HG02840 (cell line): Measurements from ENCODE around the gene GUK1.
A peak's percentile ranks its signal among the peaks of the same experiment; 100 is the strongest.

Experiments used
- ATAC-seq: cut with Tn5 transposase; IDR thresholded peaks from one replicate; pipeline ENCODE4 v1.9.1; 2021; ENCODE audit warnings: mild to moderate bottlenecking, moderate library complexity, moderate number of reproducible peaks; ENCODE audit not compliant: unreplicated experiment, low FRiP score

Gene GUK1

GRCh38 chr1:228159008-228159665 is 19.1 kb downstream of the GUK1 start:
- ATAC-seq: no peak

GRCh38 chr1:228160201-228160761 is 20.2 kb downstream of the GUK1 start:
- no peak for ATAC-seq

- ATAC-seq: no peak
These were observed 21.3 kb downstream of the GUK1 start for GRCh38 chr1:228161362-228161761.

GRCh38 chr1:228161866-228162265 is 21.8 kb downstream of the GUK1 start:
- no peak for ATAC-seq

GRCh38 chr1:228162286-228163006 is 22.4 kb downstream of the GUK1 start:
- no peak for ATAC-seq

GRCh38 chr1:228163007-228163753 is 23.1 kb downstream of the GUK1 start:
- ATAC-seq: no peak

- no peak for ATAC-seq
These were observed 23.9 kb downstream of the GUK1 start for GRCh38 chr1:228163776-228164519.

- peak; percentile 1 for ATAC-seq
These were observed 24.7 kb downstream of the GUK1 start for GRCh38 chr1:228164561-228165371.

- peak; percentile 84 for ATAC-seq
These were observed 25.5 kb downstream of the GUK1 start, which contains the start of gene IBA57 for GRCh38 chr1:228165372-228166169. Gene IBA57, plus strand, starts transcription at chr1:228165804. Its CDS starts 13 bp downstream, at chr1:228165817.

- ATAC-seq: peak; percentile 17
These were observed 26.3 kb downstream of the GUK1 start for GRCh38 chr1:228166170-228166936.

GRCh38 chr1:228168563-228169270 is 28.6 kb downstream of the GUK1 start:
- no peak for ATAC-seq

- no peak for ATAC-seq
These were observed 29.3 kb downstream of the GUK1 start for GRCh38 chr1:228169345-228169744.

- no peak for ATAC-seq
These were observed 30.6 kb downstream of the GUK1 start for GRCh38 chr1:228170666-228171065.

GRCh38 chr1:228171221-228171891 is 31.3 kb downstream of the GUK1 start:
- ATAC-seq: no peak

- ATAC-seq: no peak
These were observed 32.8 kb downstream of the GUK1 start for GRCh38 chr1:228172591-228173527.
